RWPE2 (cell line): Measurements from ENCODE around the gene POU2F1.
"Not testable (repeated sequence)": the region's sequence is repeated elsewhere in the genome, so short reads cannot be mapped to it uniquely, and the experiment has no call there.

Source experiments
- ATAC-seq: fragments of 200-7000 bp; cut with Tn5 transposase; 3 replicates; pipeline ENCODE4 v1.9.1; 2021; ENCODE audit warnings: low read depth
- DNase-seq: peaks from one replicate; pipeline ENCODE4 v3.0.0-alpha.2; 2020; ENCODE audit warnings: low spot score
- H3K27ac ChIP-seq: fragments of 450-650 bp; 2 replicates; pipeline ENCODE4 v1.5.1; 2017; ENCODE audit warnings: mild to moderate bottlenecking; ENCODE audit not compliant: poor library complexity, severe bottlenecking
- H3K27me3 ChIP-seq: fragments of 250-450 bp; sonication (Bioruptor Pico); 2 replicates; pipeline ENCODE4 v1.5.1; 2021; ENCODE audit warnings: mild to moderate bottlenecking, moderate library complexity; ENCODE audit not compliant: insufficient read depth, poor library complexity, severe bottlenecking
- H3K36me3 ChIP-seq: fragments of 250-450 bp; sonication (Bioruptor Pico); 2 replicates; pipeline ENCODE4 v1.5.1; 2020; ENCODE audit warnings: low read depth, mild to moderate bottlenecking, moderate library complexity
- H3K4me1 ChIP-seq: fragments of 250-450 bp; sonication (Bioruptor Pico); 2 replicates; pipeline ENCODE4 v1.5.1; 2021; ENCODE audit warnings: mild to moderate bottlenecking, moderate library complexity; ENCODE audit not compliant: insufficient read depth, poor library complexity, severe bottlenecking
- H3K4me3 ChIP-seq: fragments of 250-450 bp; sonication (Bioruptor Pico); 2 replicates; pipeline ENCODE4 v1.5.1; 2021; ENCODE audit warnings: mild to moderate bottlenecking, moderate library complexity; ENCODE audit not compliant: severe bottlenecking
- H3K9me3 ChIP-seq: fragments of 250-450 bp; sonication (Bioruptor Pico); 2 replicates; pipeline ENCODE4 v1.5.1; 2021; ENCODE audit warnings: mild to moderate bottlenecking, moderate library complexity; ENCODE audit not compliant: severe bottlenecking
- CTCF ChIP-seq: fragments of 450-650 bp; IDR thresholded peaks from one replicate; pipeline ENCODE4 v1.5.1; 2017; ENCODE audit warnings: mild to moderate bottlenecking, moderate library complexity; ENCODE audit not compliant: poor library complexity, severe bottlenecking

The POU2F1 gene

GRCh38 chr1:167200749-167201148 lies 19.9 kb upstream of the POU2F1 start:
- no peak overlapping the region for H3K4me3 ChIP-seq
- peaks cover 3% of the 10 kb centered on the region for H3K9me3 ChIP-seq
- no peaks in the 10 kb centered on the region for H3K36me3 ChIP-seq
- H3K27me3 ChIP-seq: no peaks in the 10 kb centered on the region
- H3K4me1 ChIP-seq: peaks cover 9% of the 10 kb centered on the region
- no peak overlapping the region for H3K27ac ChIP-seq
- DNase-seq (no peak), ATAC-seq (no peak)
- no peak for TF ChIP-seq CTCF

- no peak for TF ChIP-seq CTCF
- DNase-seq (no peak), ATAC-seq (no peak)
- Histone ChIP-seq H3K27me3 (no peaks in the 10 kb centered on the region), H3K36me3 (no peaks in the 10 kb centered on the region), H3K4me1 (no peaks in the 10 kb centered on the region), H3K27ac (no peak overlapping the region), H3K4me3 (no peak overlapping the region), H3K9me3 (peaks cover 3% of the 10 kb centered on the region)
Observed at GRCh38 chr1:167202049-167202448, 18.6 kb upstream of the POU2F1 start.

GRCh38 chr1:167205306-167206050 lies 15.2 kb upstream of the POU2F1 start:
- not testable (repeated sequence) for H3K27me3 ChIP-seq, H3K4me3 ChIP-seq, H3K27ac ChIP-seq, H3K36me3 ChIP-seq, H3K9me3 ChIP-seq, H3K4me1 ChIP-seq, DNase-seq
- ATAC-seq: peak; percentile 35; the same call in 1 of the 3 replicates

- no peaks in the 10 kb centered on the region for H3K27me3 ChIP-seq
Observed at GRCh38 chr1:167206166-167206835, 14.4 kb upstream of the POU2F1 start.

More at GRCh38 chr1:167206166-167206835, 14.4 kb upstream of the POU2F1 start:
- DNase-seq: no peak
- no peak overlapping the region for H3K4me3 ChIP-seq
- H3K9me3 ChIP-seq: peaks cover 3% of the 10 kb centered on the region
- no peaks in the 10 kb centered on the region for H3K36me3 ChIP-seq
- no peaks in the 10 kb centered on the region for H3K4me1 ChIP-seq
- ATAC-seq: no peak
- no peak overlapping the region for H3K27ac ChIP-seq
- no peak for TF ChIP-seq CTCF
